Measurements from ENCODE around the gene PLEKHM2.

DNA sequence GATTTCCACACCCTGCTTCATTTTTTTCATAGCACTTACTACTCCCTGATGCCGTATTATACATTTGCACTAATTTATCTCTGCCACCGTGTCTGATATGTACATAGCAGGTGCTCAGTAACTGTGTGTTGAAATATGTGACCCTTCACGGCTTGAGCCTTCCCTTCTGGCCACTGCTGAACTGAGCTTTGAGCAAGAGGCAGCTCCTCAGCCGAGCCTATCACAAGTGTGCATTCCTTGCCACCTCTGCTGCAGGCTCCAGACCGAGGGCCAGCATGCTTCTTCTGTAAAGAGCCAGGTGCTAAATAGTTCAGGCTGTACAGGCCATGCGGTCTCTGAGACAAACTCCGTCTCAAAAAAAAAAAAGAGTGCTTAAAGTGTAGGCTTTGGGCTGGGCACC, 22.6 kb downstream of the PLEKHM2 start:
- TF ChIP-seq, protein P1, sequence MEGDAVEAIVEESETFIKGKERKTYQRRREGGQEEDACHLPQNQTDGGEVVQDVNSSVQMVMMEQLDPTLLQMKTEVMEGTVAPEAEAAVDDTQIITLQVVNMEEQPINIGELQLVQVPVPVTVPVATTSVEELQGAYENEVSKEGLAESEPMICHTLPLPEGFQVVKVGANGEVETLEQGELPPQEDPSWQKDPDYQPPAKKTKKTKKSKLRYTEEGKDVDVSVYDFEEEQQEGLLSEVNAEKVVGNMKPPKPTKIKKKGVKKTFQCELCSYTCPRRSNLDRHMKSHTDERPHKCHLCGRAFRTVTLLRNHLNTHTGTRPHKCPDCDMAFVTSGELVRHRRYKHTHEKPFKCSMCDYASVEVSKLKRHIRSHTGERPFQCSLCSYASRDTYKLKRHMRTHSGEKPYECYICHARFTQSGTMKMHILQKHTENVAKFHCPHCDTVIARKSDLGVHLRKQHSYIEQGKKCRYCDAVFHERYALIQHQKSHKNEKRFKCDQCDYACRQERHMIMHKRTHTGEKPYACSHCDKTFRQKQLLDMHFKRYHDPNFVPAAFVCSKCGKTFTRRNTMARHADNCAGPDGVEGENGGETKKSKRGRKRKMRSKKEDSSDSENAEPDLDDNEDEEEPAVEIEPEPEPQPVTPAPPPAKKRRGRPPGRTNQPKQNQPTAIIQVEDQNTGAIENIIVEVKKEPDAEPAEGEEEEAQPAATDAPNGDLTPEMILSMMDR (IDR thresholded peaks at IDR 0.05; ENCODE audit: low read length) = no peak
- no peak for TF ChIP-seq EZH2 (IDR thresholded peaks at IDR 0.05; ENCODE audit: borderline replicate concordance, low read length)

All from OCI-LY1 (cell line).